ENCODE measurements around the gene TBC1D17.

The TBC1D17 gene

DNA sequence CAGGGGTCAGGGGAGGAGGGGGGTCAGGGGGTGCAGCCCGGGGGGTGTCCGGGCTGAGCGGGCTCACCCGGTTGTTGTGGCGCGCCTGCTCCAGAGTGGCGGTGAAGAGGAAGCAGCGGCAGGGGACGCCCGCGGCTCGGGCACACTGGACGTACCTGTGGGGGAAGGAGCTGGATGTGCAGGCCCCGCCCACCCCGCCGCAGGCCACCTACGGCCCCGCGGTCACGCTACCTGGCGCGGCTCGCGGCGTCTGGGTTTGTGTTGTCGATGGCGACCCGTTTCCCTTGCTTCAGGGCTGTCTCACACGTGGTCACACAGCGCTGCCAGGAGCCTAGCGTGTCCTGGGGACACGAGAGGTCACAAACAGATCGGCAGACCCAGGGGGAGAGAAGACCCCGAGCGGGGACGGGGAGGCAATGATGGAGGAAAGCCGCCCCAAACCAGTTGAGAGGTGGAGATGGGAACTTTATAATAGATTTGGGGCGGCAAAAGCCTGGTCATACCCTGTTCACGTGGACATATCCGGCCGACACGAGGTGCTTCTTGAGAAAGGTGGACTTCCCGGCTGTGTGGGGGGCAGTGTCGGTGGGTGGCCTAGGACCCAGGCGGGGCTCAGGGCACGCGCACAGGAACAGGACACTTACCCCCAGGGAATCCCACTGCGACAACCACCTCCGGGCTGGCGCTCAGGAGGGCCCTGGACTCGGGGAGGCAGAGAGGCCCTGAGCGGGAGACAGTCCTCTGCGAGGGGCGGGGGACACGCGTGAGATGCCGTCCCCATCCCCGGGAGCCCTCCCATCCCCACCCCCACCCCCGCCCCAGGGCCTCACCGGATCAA lies 15.7 kb upstream of the TBC1D17 start:
- no peak for DNase-seq (ENCODE audit: low spot score)

DNA sequence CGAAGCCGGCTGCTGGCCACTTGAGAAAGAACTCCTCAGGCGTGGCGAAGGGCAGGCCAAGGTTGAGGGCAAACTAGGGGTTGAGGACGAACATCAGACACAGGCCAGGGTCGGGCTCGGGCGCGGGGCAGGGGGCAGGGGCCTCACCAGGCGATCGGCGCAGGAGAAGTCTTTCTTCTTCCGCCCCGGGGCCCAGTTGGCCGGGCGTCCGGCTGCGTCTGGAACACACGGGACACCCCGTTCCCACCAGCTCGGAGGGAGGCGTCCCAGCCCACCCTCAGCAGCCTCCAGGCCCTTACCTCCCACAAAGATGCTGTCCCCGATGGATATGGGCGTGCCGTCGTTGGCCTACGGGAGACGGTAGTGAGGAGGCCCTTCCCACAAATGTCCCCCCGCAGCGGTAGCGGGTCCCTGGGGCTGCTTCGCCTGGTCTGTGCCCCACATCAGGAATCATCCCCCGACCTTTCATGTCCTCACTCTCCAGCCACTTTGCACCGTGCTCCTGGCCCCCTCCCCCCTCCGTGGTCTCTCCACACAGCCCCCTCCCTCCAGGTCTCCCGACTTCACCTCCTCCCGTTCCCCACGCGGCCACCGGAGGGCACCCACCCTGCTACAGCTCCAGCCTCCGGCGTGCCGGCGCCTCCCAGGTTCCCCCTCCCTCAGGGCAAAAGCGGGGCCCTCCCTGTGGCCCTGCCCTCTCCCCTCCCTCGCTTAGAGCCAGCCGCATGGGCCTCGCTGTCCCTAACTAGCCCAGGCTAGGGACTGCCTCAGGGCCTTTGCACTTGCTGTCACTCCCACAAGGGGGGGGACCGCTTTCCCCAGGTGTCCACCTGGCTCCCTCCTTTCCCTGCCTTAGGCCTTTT lies 14.9 kb upstream of the TBC1D17 start:
- no peak for DNase-seq (ENCODE audit: low spot score)

DNA sequence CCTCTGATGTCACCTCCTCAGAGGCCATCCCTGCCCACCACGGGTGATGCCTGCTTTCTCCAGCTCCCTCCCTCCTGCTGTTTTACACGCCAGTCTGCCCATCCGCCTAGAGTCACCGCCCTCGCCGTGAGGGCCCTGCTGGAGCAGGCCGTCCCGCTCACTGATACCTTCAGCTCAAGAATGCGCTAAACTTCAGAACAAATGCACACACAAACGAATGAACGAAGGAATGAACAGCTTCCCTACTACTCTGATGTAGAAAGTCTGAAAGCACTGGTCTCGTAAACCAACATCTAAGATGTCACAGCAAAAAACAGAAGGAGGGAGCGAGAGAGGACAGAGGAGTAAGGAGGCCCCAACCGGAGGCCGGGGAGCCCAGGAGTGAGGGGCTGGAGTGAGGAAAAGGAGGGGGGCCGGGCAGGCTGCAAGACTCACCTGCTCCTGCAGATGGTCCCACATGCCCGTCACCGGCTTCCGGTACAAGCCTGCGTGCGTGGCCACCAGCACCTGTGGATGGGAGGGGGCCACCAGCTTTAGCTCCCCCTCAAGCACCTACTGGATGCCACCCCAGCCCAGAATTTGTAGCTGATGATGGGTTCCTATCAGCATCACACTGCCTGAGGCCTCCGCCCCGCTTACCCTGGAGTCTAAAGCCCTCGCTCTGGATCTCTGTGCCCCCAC lies 14.1 kb upstream of the TBC1D17 start:
- no peak for DNase-seq (ENCODE audit: low spot score)

DNA sequence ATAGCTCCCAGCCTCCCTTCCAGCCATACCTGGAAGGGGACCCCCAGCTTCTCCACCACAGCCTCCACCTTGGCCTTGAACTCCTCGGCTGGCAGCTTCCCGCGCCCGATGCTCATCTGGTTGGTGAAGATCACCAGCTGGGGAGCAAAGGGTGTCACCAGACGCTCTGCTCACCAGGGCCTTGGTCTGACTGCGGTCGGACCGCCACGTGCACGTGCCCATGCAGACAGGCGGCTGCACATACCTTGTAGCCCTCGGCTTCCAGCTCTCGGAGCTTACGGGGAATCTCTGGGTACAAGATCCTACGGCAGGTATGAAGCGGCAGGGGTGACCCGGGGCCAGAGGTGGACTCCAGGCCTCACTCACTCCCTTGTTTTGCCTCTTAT lies 13.6 kb upstream of the TBC1D17 start:
- DNase-seq (ENCODE audit: low spot score) = no peak

DNA sequence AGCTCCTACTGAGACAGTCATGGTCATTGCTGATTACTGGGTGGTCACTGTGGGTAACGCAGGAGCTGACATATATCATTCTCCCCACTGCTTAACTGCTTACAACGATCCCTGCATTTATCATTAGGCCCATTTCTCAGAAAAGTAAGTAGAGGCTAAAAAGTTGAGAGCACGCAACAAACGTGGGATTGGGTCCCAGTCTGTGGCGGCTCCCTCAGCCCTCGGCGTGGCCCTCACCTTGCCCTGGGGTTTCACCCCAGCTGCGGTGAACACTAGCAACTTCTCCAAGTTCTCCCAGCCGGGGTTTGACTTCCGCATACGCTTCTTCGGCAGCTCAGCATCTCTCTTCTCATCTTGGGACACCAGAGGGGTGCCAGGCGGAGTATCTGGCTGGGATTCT lies 12.6 kb upstream of the TBC1D17 start:
- no peak for DNase-seq (ENCODE audit: low spot score)

DNA sequence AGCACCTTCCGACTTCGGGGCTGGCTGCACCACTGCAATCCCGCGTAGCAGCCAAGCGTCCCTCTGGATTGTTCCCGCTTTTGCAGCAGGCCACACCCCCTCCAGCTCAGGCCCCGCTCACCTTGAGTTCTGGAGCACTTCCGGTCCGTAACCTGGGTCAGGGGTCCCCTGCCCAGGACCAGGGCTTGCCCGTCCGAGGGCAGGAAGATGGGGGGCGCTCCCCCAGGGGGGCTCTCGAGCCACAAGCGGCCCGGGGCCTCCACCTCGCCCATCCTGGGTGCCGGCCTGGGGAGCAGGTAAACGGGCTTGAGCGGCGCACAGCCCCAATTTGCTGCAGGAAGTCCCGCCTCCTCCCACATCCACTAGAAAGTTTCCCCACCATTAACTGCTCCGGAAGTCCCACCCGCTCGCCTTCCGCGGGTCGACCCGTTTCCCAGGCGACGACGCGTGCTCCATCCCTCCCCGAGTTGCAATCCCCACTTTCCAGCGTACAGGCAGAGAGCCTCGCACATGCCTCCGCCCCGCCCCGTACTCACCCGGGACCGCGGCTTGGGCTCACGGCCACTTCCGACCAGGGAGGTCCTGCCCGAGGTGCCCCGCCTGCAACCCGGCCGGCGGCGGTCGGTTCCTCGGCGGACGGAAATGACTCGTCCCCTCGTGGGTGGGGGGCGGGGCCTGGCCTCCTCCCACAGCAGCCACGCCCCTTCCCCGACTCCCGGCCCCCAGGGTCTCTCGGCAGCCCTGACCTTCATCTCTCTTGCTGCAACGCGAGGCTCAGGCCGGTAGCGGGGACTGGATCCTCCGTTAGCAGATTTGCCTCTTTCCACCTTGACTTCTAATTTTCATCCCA lies 10.3 kb upstream of the TBC1D17 start, which contains the start of gene PNKP:
Gene PNKP, minus strand, starts transcription at position 644 of the 850 bp plus-strand sequence. Its CDS starts 372 bp downstream, at position 272.
- DNase-seq (ENCODE audit: low spot score) = peak; percentile 92

DNA sequence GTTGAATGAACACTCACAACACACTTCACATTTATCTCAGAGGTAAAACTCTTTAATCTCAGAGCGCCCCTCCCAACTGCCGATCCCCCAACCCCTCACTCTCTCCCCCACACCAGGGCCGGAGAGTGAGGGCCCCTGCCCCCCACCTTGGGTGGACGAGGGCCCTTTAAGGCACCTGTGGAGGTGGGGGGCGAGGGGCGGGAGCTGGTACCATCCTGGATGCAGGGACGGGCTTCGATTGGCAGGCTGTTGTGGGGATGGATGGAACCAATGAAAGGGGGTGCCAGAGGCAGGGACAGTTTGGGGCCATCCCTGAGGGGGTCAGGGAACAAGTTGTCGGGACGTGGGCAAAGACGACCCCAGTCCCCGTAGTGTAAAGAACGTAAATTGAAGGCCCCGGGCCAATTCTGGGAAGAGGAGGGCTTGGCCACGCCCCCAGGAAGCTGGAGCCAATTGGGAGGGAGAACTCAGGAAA lies 8.5 kb upstream of the TBC1D17 start:
- no peak for DNase-seq (ENCODE audit: low spot score)

DNA sequence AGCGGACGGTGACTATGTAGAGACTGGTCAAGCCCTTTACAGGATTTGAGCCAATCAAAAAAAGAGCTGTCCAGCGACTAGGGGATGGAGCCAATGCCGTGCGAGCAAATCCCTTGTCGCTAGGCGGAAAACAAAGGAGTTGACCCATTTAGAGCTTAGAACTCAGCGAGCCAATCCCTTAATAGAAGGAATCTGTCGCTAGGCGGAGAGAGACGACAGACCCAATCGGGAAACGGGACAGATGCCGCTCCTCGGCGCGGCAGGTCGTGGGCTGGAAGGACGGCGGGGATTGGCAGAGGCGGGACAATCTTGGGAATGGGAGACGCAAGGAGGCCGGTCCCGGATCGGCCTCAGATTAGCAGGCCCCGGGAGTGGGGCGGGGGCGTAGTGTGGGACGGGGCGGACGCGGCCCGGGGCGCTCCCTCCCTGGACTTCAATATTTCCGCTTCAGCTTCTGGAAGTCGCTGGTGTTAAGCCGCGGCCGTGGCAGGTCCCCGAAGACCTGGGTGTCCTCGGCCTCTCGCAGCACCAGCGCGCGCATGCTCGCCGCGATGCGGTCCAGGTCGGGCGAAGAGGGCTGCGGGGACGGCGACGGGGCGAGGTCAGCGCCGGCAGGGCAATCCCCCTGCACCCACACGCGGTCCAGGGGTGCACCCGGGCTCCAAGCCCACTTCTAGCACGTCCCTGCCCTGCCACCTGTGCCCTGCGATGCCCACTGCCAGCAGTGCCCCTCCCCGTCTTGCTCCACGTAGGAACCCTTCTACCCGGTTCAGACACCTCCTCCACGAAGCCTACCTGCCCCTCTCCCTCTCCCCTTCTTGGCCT lies 7.8 kb upstream of the TBC1D17 start:
- DNase-seq (ENCODE audit: low spot score) = peak; percentile 100

DNA sequence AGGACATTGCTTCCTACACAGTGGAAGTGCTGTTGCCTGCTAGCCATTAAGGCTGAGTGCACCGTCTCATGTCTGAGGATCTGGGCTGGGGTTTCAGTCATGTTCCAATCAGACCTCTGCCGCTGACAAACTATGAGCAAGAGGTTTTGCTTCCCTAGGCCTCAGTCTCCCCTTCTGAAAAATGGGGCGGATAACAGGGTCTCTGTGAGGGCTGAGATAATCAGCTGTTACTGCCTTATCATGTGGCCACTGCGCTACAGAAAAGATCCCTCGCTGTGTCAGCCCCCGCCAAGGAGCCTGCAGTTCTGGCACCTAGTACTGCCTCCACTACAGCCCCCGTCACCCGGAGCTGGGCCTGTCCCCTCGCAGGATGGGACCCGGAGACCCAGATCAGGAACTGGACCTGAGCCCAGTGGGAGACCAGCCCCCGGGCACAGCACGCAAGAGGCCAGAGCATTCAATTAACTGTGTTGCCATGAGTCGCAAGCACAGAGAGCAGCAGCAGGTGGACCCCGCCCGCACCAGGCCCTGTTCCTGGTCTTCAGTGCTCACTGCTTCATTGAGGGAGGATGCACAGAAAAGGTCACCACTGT lies 7.1 kb upstream of the TBC1D17 start:
- no peak for DNase-seq (ENCODE audit: low spot score)

DNA sequence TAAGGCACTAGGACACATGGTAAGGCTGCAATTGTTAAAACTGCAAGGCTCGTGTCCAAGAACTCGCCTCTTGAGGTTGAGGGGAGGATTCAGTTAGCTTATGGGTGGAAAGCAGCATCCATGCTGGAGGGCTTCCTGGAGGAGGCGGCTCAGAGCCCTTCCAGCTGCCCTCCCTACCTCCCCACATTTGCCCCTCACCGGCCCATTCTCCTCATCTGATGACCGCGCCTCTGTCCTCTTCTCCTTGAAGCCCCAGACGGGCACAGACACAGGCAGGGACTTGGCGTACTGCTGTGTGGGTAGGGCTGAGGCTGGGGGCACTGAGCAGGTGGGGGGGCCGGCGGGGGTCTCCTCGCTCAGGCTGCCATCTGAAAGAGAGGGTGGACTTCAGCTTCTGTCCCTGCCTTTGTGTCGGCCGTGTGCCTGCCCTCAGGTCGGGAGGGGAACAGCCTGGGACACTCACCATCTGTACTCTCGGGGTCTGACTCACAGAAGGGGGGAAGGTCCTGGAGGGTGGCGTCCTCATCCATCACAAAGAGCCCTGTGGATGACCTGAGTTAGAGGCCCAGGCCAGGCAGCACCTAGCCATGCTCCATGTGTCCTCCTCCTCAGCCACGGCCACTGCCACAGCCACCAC lies 6.0 kb upstream of the TBC1D17 start:
- no peak for DNase-seq (ENCODE audit: low spot score)

DNA sequence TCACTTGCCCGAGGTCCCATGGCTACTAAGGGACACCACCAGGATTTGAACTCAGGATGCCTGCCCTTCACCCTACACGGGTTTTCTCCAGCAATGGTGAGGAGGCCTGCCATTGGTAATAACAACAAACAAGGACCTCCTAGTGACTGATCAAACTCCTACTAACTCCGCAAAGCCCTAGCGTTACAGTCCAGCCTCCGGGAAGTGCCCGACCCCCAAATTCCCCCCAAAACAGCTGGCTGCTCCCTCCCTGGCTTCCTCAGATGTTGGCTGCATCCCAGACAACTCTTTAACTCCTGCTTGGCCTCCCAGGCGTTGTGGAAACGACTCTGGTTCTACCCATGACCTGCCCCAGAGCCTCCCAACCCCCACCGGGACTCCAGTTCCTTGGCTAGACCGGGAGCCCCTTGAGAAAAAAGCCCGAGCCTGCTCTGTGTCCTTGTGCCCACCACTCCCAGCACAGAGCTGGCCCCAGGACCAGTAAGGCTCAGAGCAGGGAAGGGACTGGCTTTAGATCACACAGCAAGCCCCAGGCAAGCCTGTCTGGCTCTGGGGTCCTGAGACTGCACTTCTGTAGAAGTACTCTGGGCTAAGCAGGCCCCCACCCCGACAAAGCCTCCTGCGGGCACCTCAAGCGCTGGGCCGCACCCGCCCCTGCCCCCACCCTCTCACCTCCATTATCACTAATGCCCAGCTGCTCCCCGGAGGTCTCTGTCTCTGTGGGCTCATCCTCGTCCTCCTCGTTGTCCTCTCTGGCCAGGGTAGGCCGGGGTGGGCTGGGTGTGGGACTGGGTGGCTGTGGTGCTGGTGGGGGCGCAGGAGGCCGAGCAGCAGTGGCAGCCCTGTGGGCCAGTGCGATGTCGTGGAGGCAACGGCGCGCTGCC lies 5.0 kb upstream of the TBC1D17 start:
- no peak for DNase-seq (ENCODE audit: low spot score)

DNA sequence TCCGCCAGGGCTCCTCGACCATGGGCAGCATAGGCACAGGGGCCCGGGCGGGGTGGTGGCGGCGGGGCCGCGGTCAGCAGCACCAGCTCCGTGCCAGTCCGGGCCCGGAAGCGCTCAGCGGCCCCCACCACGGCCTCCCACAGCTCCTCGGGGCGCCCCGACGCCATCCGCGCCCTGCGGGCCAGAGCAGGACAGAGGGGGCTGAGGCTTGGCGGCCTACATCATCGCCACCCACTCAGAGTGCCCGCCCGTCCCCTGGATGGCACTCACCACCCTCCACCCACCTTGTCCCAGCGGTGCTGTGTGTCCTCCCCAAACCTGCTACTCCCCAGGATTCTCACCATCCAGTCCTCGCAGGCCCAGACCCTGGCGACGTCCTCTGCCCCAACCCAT lies 4.4 kb upstream of the TBC1D17 start:
- no peak for DNase-seq (ENCODE audit: low spot score)

DNA sequence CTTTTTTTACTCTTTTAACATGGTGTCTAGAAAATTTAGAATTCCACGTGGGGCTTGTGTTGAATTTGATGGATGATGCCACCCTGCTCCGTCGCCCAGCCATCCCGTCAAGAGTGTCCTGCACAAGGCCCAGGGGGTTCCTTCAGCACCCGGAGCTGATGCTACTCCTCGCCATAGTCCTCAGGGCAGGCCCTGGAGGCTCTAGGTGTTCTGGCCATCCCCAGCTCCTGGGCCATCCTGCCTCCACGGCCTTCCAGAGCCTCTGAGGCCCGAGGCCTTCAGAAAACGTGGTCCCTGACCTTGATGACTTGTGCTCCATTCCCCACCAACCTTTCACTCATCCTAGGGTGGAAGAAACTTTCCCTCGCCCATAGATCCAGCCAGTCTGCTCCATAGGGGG lies 3.7 kb upstream of the TBC1D17 start:
- no peak for DNase-seq (ENCODE audit: low spot score)

DNA sequence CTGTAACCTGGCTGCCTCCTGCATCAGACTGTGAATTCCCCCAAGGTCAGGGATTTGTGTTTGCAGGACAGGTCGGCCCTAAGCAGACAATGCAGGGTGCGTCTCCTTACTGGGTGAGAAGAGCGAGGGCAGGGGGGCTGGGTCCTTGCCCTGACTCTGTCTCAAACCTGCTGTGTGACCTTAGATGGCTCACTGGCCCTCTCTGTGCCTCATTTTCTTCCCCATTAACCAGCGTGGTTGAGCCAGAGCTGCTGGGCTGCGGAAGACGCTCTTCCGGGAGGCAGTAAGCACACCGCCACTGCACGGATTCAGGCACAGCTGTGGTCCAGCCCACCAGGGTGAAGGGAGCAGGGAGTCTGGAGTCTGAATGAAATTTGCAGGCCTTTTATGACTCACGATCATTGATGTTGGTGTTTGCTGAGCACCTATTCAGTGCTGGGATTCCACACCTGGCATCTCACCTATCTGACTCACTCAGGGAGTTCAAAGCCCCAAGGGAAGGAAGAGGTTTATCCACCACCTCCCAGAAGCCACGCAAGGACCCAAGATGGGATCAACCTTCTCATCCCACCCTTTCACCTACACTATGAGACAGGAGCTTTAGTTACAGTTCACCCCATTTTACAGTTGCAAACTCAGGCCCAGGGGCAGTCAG lies 2.9 kb upstream of the TBC1D17 start:
- DNase-seq (ENCODE audit: low spot score) = no peak

DNA sequence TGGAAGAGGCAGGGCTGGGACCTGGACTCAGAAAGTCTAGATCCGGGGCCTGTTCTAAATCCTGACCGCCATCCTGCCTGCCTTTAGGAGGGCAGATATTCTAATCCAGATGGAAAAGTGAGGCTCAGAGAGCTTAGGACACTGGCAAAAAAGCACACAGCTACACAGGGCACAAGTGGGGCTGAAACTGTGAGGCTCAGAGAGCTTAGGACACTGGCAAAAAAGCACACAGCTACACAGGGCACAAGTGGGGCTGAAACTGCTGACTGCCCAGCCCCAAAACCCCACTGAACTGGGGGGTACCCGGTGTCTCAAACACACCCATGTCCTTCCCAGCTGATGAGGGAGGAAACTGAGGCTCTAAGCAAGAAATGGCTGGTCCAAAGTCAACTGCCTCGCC lies 2.3 kb upstream of the TBC1D17 start:
- no peak for DNase-seq (ENCODE audit: low spot score)

DNA sequence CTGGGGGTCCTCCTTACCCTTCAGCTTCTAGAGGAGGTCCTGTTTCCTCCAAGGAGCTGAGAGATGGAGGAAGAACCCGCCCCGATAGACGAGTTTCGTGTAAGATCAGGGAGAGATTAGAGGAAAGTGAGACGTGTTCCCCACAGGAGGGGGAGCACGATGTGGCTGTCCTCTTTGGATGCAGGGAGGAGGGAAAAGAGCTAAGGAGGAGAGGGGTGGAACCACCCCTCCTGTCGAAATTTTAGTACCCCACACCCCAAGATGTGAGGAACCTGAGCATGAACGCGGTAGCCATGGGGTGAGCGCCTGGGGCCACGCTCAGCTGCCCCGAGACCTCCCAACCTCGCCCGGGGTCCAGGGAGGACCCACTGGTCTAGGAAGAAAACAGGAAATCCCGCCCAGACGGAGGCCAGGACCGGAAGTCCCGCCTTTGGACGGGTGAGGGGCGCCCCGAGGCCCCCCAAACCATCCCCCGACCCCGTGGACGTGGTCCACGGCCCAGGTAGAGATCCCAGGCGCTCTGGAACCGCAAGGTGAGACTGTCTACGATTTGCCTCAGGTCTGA lies 1.6 kb upstream of the TBC1D17 start:
- peak; percentile 55 for DNase-seq (ENCODE audit: low spot score)

DNA sequence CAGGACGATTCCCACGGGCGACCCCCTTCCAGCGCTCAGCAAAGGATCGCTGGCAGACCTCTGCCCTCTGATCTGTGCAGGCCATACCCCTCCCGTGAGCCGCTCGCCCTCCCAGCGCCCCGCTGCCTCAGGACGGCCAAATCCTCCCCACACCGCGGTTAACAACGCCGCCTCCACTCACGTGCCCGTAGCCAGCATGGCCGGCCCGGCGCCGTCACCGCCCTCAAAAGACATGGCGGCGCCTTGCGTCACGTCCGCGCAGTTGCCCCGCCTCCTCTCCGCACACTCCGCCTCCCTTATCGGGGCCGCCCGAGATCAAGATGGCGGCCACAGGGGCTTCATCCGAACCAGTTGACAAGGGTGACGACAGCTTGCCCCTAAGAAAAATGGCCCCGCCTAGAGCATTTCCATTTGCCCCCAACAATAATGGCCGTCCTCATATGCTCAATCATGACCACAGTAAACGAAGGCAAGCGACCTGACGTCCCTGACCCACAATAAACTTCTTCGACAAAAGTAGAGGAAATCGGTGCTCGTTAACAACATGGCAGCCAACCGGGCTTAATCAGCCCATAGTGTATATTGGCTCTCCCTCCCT lies 981 bp upstream of the TBC1D17 start:
- DNase-seq (ENCODE audit: low spot score) = peak; percentile 99

All from globus pallidus (tissue), 1 donor.